Umbilical cord (tissue), 2 donors: Measurements from ENCODE around the gene ACOT6. TPM values are rescaled to one million over a fixed set of nuclear protein-coding genes. Genes with fewer than 3 reads are reported as not detected.
"Not testable (repeated sequence)": the region's sequence is repeated elsewhere in the genome, so short reads cannot be mapped to it uniquely, and the experiment has no call there.

Experiments used
- DNase-seq: peaks from one replicate; pipeline ENCODE4 v3.0.0-alpha.2; 2015; ENCODE audit warnings: low spot score
- total RNA-seq: library from RNA; depleted of rRNA; stranded (reverse); fragments of >200 nt; gene quantifications from one replicate; pipeline ENCODE4 v1.2.3, GENCODE V29; 2014; ENCODE audit warnings: low replicate concordance; ENCODE audit not compliant: insufficient read depth

ACOT6 gene
- total RNA-seq = not detected

GRCh38 chr14:73612339-73613045 lies at the start of gene ACOT6:
ACOT6 (plus strand) TSS chr14:73612517; CDS start chr14:73612572, 55 bp downstream.
- peak; percentile 86 for DNase-seq

GRCh38 chr14:73562696-73563095 lies 49.6 kb upstream of the ACOT6 start:
- DNase-seq = not testable (repeated sequence)

- not testable (repeated sequence) for DNase-seq
Observed at GRCh38 chr14:73566431-73566830, 45.9 kb upstream of the ACOT6 start.

GRCh38 chr14:73566935-73567334 lies 45.4 kb upstream of the ACOT6 start:
- not testable (repeated sequence) for DNase-seq

- DNase-seq = no peak
Observed at GRCh38 chr14:73567358-73567757, 45.0 kb upstream of the ACOT6 start.

GRCh38 chr14:73567951-73568885 lies 44.1 kb upstream of the ACOT6 start:
- peak; percentile 45 for DNase-seq

- not testable (repeated sequence) for DNase-seq
Observed at GRCh38 chr14:73568886-73569184, 43.5 kb upstream of the ACOT6 start.

GRCh38 chr14:73569185-73569958 lies 42.9 kb upstream of the ACOT6 start, which contains the start of gene ACOT2:
ACOT2 (plus strand) TSS chr14:73569213; CDS start chr14:73569241, 28 bp downstream.
- peak; percentile 95 for DNase-seq

GRCh38 chr14:73570913-73571312 lies 41.4 kb upstream of the ACOT6 start:
- peak; percentile 27 for DNase-seq

- not testable (repeated sequence) for DNase-seq
Observed at GRCh38 chr14:73573034-73573433, 39.3 kb upstream of the ACOT6 start.

GRCh38 chr14:73573740-73574139 lies 38.6 kb upstream of the ACOT6 start:
- not testable (repeated sequence) for DNase-seq

- DNase-seq = not testable (repeated sequence)
Observed at GRCh38 chr14:73574251-73574650, 38.1 kb upstream of the ACOT6 start.

- DNase-seq = no peak
Observed at GRCh38 chr14:73576391-73576790, 35.9 kb upstream of the ACOT6 start.

- DNase-seq = not testable (repeated sequence)
Observed at GRCh38 chr14:73577214-73577613, 35.1 kb upstream of the ACOT6 start.

GRCh38 chr14:73582102-73582979 lies 30.0 kb upstream of the ACOT6 start:
- DNase-seq = not testable (repeated sequence)

GRCh38 chr14:73588695-73589094 lies 23.6 kb upstream of the ACOT6 start:
- DNase-seq = no peak

GRCh38 chr14:73589116-73589515 lies 23.2 kb upstream of the ACOT6 start:
- no peak for DNase-seq

- not testable (repeated sequence) for DNase-seq
Observed at GRCh38 chr14:73590673-73591004, 21.7 kb upstream of the ACOT6 start.

GRCh38 chr14:73591690-73592449 lies 20.4 kb upstream of the ACOT6 start, which contains the start of gene ACOT4:
ACOT4 (plus strand) TSS chr14:73591873; CDS start chr14:73591960, 87 bp downstream.
- peak; percentile 36 for DNase-seq

- no peak for DNase-seq
Observed at GRCh38 chr14:73594491-73594890, 17.8 kb upstream of the ACOT6 start.
